A172 (cell line): ENCODE results near the gene CHST14. TPM values are rescaled to one million over a fixed set of nuclear protein-coding genes. Genes with fewer than 3 reads are reported as not detected.
"Not testable (repeated sequence)": the region's sequence is repeated elsewhere in the genome, so short reads cannot be mapped to it uniquely, and the experiment has no call there.

ENCODE experiments used
- DNase-seq: peaks from one replicate; pipeline ENCODE4 v3.0.0-alpha.2; 2015; ENCODE audit warnings: low spot score
- total RNA-seq: library from RNA; depleted of rRNA; stranded (reverse); fragments of >200 nt; shearing (Covaris generic); gene quantifications from 2 replicates; pipeline ENCODE4 v1.2.3, GENCODE V29; 2014

Gene CHST14
- total RNA-seq, 1 experiment from 2014 or later: 39.0 TPM

DNA sequence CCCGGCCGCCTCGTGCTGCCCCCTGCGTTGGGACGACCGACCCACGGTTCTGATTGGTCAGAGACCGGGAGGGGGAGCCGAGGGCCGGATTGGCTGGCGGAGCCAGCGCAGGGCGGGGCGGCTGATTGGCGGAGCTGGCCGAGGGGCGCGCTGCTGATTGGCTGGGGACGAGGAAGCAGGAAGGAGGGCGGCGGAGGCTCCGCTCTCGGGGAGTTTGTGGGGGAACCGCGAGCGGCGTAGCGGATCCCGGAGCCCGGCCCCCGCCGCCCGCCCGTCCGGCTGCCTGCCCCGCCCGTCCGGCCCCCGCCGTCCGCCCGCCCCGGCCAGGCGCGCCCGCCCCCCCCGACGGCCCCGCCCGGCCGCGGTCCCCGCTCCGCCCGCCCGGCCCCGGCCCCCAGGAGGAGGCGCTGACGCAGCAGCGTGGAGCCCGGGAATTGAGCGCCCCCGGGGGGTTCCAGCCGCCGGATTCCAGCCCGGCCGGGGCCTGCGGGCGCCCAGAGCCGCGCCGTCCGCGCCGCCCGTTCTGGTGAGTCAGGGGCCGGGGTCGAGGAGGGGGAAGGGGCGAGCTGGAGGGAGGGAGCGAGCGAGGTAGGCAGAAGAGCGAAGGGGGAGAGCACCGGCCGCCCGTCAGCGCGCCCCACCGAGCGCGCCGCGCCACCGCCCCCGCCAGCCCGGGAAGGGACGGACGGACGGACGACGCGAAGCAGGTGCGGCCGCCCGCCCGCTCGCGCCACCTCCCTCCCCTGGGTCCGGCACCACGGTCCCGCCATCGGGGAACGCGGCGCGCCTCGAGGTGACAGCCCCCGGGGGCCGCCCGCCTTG, 29.8 kb upstream of the CHST14 start, which contains the start of gene BAHD1:
Gene BAHD1 (plus strand): TSS at position 211 of the 822 bp plus-strand sequence. CDS start 17,512 bp downstream, outside the sequence.
- peak; percentile 80 for DNase-seq

GRCh38 chr15:40441565-40442531, 28.9 kb upstream of the CHST14 start:
- DNase-seq: no peak

DNA sequence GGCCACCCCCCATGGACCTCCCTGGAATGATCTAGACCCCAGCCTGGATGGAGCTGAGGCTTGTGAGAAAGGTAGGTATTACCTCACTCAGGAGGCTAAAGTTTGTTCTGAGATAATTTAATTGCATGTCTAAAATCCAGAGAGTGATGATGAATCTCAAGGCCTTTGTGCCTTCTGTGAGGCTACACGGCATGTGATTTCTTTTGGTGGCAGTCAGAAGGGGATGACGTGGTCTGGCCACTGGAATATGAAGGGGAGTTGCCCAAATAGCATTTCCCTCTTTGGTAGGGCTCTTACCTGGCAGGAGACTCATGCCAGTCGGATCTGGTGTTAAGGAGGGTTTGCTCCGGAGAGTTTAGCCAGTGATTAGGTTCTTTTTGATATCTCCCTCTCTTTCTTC, 27.5 kb upstream of the CHST14 start:
- DNase-seq: no peak

DNA sequence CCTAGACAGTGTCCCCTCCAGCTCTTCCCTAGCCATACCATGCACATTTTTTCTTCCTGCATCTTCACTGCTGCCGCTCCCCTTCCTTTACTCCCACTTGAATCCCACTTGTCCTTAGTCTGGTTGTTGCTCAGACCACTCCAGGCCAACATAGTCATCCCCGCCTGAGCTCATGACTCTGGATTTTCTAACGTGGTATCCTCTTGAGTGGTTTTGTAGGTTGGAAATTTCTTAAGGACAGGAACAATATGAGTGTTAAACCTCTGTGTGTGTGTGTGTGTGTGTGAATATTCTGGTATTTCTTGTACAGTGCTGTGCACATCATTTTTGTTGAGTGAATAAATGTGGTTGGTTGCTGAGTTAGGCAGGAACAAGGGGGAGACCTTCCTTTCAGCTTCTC, 26.9 kb upstream of the CHST14 start:
- DNase-seq: no peak

GRCh38 chr15:40444736-40445135, 26.0 kb upstream of the CHST14 start:
- DNase-seq: no peak

- peak; percentile 38 for DNase-seq
Observed at GRCh38 chr15:40445421-40445922, 25.3 kb upstream of the CHST14 start.

DNA sequence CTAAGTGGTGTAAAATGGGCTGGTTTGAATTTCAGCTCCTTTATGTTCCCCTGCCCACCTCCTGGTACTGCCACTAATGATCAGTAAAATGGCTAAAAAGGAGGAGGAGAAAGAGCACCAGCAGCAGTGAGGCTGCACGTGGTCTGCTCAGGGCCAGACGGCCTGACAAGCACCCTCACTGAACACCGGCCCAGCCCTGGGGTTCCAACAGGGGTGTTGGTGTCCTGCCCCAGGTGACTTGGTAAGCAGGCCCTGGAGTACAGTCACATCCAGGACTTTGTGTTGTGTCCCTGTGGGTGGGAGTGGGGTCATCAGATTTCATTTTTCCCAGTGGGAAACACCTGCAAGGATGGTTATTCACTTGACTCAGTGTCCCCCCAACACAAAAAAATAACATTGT, 24.6 kb upstream of the CHST14 start:
- DNase-seq: no peak

GRCh38 chr15:40448354-40448753, 22.4 kb upstream of the CHST14 start:
- no peak for DNase-seq

DNA sequence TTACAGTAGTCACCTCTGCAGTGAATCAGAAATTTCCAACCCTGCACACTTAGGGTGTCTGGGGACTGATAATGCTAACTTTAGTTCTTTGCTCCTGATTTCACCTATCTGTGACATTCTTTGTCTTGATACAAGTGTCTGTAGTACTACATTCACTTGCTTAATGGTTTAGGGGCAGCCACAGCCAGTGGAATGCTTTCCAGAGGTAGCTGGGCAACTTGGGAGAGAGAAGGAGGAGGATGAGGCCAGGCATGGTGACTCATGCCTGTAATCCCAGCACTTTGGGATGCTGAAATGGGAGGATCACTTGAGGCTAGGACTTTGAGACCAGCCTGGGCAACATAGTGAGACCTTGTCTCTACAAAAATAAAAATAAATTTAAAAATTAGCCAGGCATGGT, 21.5 kb upstream of the CHST14 start:
- peak; percentile 53 for DNase-seq

- DNase-seq: no peak
Observed at GRCh38 chr15:40450047-40450446, 20.7 kb upstream of the CHST14 start.

GRCh38 chr15:40451527-40452158, 19.1 kb upstream of the CHST14 start:
- no peak for DNase-seq

GRCh38 chr15:40452296-40453090, 18.3 kb upstream of the CHST14 start:
- DNase-seq: no peak

DNA sequence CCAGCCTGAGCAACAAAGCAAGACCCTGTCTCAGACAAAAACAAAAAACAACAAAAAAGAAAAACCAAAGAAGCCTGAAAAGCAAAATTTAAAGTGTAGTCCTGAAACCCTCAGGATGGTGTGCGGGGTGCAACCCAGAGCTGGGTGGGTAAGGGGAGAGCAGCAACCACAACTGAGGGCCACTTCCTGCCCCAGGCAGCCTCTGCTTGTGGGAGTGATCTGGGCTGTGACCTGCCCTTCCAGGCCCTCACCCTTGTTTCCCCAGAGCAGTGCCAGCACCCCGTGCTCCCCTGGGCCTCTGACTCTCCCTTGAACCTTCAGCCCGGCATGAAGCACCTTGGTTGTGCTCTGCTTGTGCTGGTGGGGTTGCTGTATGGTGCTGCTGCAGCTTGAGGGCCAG, 16.8 kb upstream of the CHST14 start:
- DNase-seq: not testable (repeated sequence)

DNA sequence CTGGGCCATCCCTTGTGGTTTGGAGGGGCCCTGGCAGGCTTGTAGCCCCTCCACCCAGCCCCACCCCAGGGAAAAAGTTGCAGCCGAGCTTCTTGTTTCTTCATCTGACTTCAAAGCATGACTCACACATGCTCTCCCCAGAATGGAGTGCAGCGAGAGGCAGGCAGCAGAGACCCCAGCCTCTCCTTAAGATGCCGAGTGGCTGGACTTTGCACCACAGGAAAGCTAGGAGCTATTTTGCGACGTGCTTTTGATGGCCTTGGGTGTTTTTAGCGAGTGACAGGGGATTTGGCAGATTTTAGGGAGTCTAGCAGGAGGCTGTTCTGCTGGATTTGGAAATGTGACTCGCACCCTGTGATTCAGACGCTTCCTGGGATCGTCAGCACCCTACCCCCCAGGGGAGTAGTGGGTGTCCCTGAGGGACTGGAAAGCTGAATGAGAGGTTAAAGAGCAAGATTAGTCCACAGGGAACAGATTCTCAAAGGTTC, 15.8 kb upstream of the CHST14 start:
- DNase-seq: no peak

DNA sequence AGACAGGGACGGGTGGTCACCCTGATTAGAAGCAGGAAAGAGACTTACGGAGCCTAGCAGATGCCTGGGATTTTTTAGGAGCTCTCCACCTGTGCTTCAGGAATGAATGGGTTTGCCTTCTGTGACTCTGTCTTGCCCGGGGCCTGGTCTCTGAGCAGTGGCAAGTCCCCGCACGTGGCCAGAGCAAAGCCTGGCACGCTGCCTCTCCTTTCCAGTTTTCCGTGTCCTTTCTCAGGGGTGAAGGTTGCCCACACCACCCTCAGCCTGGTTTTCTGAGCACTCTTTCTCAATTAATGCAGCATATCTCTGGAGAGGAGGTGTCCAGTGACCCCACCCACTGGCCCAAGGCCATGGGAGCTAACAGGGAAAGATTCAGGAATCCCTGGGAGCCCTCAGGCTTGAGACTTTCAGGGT, 14.5 kb upstream of the CHST14 start:
- no peak for DNase-seq

DNA sequence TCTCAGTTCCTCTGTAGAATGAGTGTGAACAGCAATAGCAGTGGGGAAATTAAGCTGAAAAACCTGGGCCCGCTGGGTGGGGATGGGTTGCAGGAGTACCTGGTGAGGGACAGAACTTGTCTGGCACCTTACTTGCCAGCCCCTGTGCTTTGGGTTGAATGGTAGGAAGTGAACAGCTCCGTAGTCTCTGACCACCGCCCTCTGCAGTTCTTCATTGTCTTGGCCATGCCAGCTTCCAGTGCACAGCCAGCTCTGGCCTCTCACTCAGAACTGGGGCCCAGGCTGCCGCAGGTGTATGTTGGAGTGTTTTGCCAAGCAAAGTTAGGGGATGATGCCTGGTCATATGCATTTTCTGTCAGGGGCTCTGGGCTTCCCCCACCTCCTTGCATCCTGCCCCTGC, 14.0 kb upstream of the CHST14 start:
- DNase-seq: no peak

GRCh38 chr15:40458495-40459371, 12.1 kb upstream of the CHST14 start:
- no peak for DNase-seq

- no peak for DNase-seq
Observed at GRCh38 chr15:40459391-40460015, 11.3 kb upstream of the CHST14 start.

DNA sequence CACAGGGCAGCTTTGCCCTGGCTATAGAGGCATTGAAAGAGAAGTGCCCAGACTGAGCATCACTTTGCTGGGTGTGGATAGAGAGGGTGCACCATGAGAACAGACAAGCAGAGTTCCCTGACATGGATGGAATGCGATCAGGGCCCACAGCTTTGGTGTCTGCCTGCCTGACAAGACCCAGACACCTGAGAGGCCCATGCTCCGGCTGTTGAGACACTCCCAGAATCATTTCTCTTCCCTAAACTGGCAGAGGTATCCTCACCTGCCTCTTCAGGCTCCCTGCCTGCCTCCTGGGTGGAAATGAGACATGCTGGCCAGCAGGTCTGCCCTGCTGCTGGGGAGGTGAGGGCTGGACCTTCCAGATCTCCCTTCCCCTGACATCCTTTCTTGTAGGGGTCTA, 10.4 kb upstream of the CHST14 start:
- no peak for DNase-seq
